CD4-positive, alpha-beta T cell treated with Interferon alpha-2 for 1 hour (primary cell): ENCODE data around the gene ZNF664.

Experiments used
- DNase-seq, 2 donors: peaks; one replicate each; pipeline ENCODE4 v3.0.0-alpha.2; 2020 to 2022

ZNF664 gene

DNA sequence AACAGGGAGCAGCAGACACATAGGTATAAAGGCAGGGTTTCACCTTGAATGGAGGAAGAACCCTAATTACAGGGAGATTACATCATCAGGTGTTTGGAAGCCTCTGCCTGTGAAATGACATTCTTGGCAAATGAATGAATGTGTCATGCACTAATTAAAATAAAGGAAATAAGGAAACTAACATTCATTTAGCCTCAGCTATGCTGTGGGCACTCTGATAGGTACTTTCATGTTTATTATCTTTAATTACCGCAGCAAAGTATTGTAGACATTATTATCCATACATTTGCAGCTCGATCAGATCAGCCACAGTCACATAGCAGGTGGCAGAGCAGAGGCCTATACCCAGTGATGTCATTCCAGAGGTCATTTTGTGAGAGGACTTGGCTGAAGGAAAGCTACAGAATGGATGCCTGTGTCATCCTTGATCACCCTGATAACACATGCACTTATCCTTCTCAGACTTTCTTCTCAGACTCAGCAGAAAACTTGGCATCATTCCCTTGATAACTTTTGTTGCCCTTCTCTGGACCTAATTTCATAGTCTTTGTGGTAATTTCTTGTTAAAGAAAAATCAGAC lies 18.4 kb downstream of the ZNF664 start:
- no peak for DNase-seq

DNA sequence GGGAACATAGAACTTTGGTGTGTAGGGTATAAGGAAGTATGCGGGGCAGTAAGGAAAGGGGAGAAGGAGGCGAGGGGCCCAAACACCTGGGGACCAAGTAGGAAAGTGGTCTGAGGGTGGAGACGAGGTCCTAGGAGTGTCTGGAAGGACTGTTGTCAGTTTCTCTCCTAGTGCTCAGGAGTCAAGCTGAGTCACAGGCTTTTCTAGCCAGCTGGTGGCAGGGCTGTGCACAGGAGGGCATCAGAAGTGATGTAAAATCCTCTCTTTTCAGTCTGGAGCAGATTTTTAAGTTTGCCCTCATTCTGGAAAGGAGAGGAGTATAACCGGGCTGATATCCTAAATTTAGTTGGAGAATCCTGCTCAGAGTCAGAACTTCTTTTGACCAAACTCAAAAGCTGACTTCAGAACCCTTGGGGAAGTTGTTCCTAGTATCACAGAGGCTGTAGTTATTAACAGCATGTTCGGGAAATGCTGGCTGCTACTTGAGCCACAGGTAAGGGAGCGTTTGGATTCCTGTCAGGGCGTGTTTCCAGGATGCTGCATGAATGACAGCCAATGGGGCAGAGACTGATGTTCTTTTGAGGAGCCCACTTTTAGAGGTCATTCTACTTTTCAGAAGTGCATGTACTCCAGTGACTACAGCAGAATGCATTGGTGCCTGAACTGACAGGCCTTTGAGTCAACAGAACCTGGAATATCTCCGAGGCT lies 19.3 kb downstream of the ZNF664 start:
- DNase-seq, result no peak

GRCh38 chr12:123995023-123995748 lies 22.2 kb downstream of the ZNF664 start:
- no peak for DNase-seq

DNA sequence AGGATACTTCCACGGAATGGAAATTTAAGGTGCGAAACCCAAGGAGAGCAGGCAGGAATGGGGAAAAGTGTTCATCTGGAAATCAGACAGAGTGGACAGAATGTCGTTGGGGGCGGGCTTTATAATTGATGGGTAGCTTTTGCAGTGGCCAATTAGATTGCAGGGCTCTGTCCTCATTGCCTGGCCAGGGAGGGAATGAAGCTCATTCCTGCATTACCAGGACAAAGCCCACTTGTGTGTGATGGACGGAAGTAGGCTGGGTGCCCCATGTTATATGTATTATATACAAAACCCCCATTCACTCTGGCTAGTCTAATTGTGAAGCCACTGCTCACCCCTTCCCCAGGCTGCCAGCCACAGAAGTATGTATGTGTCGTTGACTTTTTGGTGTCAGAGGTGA lies 23.6 kb downstream of the ZNF664 start:
- DNase-seq, result no peak

DNA sequence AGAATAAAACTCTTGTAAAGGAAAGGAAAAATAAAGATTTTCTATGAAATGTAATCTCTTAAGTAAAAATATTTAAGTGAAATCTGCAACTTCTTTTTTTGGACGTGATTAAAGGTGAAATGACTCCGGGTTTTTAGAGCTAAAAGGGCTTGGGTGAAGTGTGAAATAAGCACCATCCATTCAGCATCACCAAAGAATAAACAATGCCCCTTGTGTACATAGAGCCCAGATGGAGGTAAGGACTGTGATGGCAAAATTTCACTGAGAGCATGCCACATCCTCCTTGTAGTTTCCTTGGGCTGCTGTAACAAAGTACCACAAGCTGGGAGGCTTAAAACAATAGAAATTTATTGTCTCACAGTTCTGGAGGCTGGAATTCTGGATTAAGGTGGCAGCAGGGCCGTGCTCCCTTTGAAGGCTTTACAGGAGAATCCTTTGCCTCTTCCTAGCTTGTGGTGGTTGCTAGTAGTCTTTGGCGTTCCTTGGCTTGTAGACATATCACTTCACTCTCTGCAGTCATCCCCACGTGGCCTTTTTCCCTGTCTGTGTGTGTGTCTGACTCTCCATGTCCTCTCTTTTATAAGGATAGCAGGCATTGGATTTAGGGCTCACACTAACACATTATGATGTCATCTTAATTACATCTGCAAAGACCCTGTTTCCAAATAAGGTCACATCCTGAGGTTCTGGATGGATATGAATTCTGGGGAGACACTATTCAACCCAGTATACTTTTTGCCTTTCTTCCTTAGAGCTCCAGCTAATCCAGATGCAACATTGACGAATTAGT lies 24.2 kb downstream of the ZNF664 start:
- DNase-seq, result no peak

DNA sequence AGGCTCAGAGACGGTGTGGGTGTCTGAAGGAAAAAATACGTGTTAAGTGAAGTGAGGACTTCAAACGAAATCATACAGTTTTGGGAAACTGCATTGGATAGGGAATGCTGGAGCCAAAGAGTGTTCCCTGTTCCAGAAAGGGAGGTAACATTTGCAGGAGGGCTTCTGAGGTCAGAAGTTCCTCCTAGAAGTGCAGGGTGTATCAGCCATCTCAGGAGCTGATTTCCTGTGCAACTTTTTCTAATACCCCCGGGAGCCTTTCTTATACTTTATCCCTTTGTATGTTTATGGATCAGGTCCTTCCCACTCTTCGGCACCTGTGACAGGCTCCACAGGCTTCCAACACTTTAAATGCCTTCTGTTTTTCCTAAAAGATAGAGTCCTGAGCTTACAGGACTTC lies 24.9 kb downstream of the ZNF664 start:
- DNase-seq, result no peak

DNA sequence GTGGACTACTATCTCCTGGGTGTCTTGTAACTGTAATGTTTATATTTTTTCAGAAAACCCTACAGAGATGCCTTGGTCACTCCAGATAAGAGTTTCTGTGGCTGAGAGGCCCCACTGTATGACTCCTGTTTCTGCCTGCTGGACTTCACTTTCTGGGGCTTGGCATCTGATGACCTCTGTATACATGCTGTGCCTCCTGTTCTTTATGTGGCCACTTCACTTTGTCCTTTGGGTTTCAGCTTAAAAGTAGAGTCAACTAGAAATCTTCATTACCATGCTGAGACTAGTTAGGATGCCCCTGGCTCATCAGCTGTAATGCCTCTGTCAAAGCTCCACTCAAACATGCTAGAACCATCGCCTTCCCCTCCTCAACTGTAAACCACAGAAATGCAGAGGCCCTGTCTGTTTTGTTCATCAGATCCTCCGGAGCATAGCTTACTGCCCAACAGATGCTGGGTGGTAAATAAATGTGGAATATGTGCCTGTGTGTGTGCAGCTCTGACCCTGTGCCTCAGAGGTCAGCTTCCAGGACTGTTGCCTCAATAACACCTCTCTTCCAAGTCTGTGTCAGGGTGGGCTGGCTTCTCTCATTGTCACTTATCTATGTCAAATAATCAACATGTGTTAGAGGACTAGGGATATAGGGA lies 25.5 kb downstream of the ZNF664 start:
- no peak for DNase-seq

DNA sequence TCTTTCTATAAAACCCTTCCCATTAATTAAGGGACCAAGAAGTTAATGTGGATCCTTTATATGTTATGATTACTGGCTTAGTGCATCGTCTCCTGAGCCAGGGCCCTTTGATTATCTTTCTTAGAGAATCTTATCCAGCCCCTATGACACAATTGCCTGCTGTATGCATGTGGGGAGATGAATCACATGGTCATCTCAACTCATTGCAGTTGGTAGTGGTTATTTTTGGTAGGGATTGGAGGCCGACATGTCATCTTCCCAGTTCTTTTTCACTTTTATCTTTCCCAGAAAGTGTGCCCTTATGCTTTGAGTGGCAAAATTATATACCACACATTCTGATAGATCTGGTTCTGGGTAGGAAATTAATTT lies 26.0 kb downstream of the ZNF664 start:
- no peak for DNase-seq

GRCh38 chr12:124000111-124000510 lies 27.1 kb downstream of the ZNF664 start:
- no peak for DNase-seq

GRCh38 chr12:124001343-124001742 lies 28.3 kb downstream of the ZNF664 start:
- DNase-seq, result no peak

DNA sequence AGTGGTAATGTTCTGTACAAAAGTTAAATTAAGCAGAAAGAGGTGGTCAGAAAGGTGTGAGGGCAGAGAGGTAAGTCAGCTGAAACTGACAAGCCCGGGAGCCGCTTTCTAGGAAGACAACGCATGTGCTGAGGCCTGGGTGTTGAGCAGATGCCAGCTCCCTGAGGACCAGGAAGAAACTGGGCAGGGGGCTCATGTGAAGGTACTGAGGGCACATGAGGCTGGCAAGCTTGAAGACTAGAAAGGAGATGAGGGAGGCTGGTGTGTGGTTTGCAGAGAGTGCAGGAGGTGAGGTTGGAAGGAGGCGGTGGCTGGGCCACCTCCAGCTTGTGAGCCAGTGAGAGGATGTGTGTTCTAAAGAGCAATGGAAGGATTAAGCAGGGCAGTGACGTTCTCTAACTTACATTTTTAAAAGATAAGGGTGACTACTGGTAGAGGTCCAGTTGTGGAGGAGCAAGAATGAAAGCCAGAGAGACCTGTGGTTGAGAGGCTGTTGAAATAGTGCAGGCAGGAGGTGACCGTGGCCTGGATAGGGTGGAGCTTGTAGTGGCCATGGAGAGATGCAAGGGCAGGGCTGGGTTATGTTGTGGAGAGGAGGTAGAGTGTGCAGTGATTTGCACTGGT lies 29.1 kb downstream of the ZNF664 start:
- no peak for DNase-seq

DNA sequence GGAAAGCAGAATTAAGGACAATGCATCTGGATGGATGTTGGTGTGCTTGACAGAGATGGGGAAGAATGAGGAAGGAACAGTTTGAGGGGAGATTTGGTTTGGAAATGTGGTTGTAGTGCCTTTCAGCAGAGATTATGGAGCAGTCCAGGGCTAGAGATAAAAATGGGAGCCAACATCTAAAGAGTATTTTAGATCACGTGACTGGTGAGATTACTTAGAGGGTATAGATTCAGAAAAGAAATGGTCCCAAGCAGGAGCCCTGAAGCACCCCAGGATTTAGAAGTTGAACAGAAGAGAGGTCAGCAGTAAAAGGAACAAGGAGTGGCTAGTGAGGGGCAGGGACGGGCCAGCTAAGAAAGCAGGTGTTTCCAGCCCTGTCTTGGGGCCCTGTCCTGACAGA lies 29.6 kb downstream of the ZNF664 start:
- no peak for DNase-seq

DNA sequence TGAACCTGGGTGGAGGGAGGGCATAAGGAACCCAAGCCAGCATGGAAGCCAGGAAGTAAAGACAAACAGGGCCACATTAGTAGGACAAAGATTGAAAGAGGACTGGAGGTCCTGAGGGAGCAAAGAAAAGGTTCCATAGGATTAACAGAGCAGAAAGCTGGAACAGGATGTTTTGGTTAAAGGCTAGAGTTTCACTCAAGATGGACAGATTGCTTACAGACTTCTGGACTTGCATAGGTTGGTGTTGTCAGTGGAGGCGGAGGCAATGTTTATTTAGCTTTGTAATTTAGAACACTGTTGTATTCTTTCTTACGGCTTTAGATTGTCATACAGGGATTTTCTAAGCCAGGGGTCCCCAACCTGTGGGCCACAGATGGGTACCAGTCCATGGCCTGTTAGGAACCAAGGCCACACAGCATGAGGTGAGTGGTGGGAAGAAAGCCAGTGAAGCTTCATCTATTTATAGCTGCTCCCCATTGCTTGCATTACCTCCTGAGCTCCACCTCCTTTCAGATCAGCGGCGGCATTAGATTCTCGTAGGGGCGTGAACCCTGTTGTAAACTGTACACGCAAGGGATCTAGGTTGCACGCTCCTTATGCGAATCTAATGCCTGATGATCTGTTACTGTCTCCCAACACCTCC lies 31.3 kb downstream of the ZNF664 start:
- no peak for DNase-seq

GRCh38 chr12:124006085-124006845 lies 33.2 kb downstream of the ZNF664 start:
- DNase-seq, result peak; percentile 9 to 11

GRCh38 chr12:124006846-124007713 lies 34.1 kb downstream of the ZNF664 start:
- DNase-seq, result no peak

GRCh38 chr12:124007826-124008570 lies 35.0 kb downstream of the ZNF664 start:
- DNase-seq, result no peak

DNA sequence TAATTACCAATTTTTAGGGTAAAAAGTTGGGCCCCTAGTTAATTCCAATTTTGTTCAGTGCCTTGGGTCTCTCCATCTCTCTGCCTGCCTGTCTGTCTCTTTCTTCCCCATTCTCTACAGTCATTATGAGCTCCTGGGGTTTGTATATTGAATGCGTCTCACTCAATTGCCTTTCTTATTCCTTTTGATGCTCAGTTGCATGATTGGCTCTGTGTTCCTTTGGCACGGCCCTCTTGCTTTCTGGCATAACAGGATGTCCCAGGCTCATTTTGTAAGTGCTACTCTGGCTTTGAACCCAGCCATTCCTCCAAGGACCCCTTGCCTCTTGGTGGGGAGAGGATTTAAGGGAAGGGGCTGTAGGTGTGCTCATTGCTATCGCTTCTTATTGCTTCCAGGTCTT lies 35.6 kb downstream of the ZNF664 start:
- DNase-seq, result no peak

DNA sequence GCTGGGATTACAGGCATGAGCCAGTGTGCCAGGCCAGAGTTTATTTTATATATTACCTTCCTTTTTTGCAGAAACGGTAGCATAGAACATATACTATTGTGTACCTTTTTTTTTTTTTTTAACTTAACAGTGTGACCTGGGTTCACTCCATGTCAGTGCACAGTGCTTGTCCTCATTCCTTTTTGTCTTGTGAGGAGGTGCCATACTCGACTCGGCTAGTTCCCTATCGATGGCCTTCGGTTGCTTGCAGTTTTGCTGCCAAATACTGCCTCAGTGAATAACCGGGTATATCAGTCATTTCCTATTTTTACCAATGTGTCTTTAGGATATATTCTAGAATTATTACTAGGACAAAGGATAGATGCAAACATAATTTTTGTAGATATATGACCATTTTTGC lies 36.8 kb downstream of the ZNF664 start:
- no peak for DNase-seq

- no peak for DNase-seq
These were observed 37.7 kb downstream of the ZNF664 start for GRCh38 chr12:124010687-124011086.
